GM12801 (cell line): ENCODE measurements around the gene NLRP5.

Source experiments
- CTCF ChIP-seq: IDR thresholded peaks from one replicate; pipeline ENCODE4 v1.5.1; 2011; ENCODE audit warnings: control low read depth; ENCODE audit not compliant: insufficient read length; ENCODE audit errors: extremely low read depth

The NLRP5 gene

GRCh38 chr19:56110515-56111448 lies 124.2 kb downstream of the NLRP5 start:
- TF ChIP-seq CTCF: no peak
